ENCODE results near the gene MRO.

The MRO gene

DNA sequence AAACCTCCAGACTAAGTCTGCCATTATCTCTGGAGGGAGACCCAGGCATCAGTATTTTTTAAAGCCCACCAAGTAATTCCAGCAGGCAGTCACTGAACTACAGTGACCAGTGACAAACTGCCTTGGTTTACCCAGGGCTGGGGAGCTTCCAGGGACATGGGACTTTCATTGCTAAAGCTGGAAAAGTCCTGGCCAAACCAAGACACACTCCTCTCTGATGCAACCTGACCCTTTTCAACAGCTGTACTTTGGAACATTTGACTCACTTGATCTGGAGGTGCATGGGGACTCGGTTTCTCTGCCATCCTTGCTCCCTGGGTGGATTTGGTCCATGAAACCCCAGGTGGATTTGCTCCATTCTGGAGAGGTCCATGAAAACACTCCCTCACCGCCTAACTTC lies 7.0 kb downstream of the MRO start:
- ATAC-seq = no peak
- TF ChIP-seq, protein P1, sequence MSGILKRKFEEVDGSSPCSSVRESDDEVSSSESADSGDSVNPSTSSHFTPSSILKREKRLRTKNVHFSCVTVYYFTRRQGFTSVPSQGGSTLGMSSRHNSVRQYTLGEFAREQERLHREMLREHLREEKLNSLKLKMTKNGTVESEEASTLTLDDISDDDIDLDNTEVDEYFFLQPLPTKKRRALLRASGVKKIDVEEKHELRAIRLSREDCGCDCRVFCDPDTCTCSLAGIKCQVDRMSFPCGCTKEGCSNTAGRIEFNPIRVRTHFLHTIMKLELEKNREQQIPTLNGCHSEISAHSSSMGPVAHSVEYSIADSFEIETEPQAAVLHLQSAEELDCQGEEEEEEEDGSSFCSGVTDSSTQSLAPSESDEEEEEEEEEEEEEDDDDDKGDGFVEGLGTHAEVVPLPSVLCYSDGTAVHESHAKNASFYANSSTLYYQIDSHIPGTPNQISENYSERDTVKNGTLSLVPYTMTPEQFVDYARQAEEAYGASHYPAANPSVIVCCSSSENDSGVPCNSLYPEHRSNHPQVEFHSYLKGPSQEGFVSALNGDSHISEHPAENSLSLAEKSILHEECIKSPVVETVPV (CRISPR knock-in tag; IDR thresholded peaks at IDR 0.05) = no peak
- TF ChIP-seq BACH2 (CRISPR knock-in tag; IDR thresholded peaks at IDR 0.05; ENCODE audit: borderline replicate concordance) = no peak
- TF ChIP-seq, protein P2, sequence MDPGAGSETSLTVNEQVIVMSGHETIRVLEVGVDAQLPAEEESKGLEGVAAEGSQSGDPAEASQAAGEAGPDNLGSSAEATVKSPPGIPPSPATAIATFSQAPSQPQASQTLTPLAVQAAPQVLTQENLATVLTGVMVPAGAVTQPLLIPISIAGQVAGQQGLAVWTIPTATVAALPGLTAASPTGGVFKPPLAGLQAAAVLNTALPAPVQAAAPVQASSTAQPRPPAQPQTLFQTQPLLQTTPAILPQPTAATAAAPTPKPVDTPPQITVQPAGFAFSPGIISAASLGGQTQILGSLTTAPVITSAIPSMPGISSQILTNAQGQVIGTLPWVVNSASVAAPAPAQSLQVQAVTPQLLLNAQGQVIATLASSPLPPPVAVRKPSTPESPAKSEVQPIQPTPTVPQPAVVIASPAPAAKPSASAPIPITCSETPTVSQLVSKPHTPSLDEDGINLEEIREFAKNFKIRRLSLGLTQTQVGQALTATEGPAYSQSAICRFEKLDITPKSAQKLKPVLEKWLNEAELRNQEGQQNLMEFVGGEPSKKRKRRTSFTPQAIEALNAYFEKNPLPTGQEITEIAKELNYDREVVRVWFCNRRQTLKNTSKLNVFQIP (CRISPR knock-in tag; IDR thresholded peaks at IDR 0.05; ENCODE audit: borderline replicate concordance, low read depth) = no peak

DNA sequence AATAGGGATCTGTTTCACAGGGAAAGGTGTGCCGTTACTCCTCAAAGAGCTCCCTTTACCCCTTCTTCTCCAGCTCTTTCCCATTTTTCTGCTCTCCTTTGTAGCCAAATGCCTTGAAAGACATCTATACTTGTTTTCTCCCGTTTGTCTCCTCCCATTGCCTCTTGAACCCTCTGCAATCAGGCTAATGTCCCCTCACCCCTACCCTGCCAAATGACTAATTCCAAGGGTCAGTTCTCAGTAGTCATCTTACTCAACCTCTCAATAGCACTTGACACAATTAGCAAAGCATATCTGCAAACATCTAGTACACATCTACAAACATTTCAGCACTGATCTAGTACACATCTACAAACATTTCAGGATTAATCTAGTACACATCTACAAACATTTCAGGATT lies 12.6 kb downstream of the MRO start:
- ATAC-seq = no peak
- TF ChIP-seq SNAI2 (CRISPR knock-in tag; IDR thresholded peaks at IDR 0.05) (no peak), ZFP30 (CRISPR knock-in tag; IDR thresholded peaks at IDR 0.05) (no peak), ZNF8 (CRISPR knock-in tag; IDR thresholded peaks at IDR 0.05) (no peak), ARNTL (CRISPR knock-in tag; IDR thresholded peaks at IDR 0.05; ENCODE audit: borderline replicate concordance, low read depth) (no peak), ESRRG (CRISPR knock-in tag; IDR thresholded peaks at IDR 0.05) (no peak), PPARA (CRISPR knock-in tag; IDR thresholded peaks at IDR 0.05; ENCODE audit: borderline replicate concordance) (no peak), OSR1 (CRISPR knock-in tag; IDR thresholded peaks at IDR 0.05) (no peak), ZNF565 (CRISPR knock-in tag; conservative IDR thresholded peaks at IDR 0.05; ENCODE audit: low read depth) (no peak), ZFP3 (CRISPR knock-in tag; IDR thresholded peaks at IDR 0.05) (no peak), TCF4 (CRISPR knock-in tag; IDR thresholded peaks at IDR 0.05; ENCODE audit: borderline replicate concordance) (no peak)
- TF ChIP-seq, protein P3, sequence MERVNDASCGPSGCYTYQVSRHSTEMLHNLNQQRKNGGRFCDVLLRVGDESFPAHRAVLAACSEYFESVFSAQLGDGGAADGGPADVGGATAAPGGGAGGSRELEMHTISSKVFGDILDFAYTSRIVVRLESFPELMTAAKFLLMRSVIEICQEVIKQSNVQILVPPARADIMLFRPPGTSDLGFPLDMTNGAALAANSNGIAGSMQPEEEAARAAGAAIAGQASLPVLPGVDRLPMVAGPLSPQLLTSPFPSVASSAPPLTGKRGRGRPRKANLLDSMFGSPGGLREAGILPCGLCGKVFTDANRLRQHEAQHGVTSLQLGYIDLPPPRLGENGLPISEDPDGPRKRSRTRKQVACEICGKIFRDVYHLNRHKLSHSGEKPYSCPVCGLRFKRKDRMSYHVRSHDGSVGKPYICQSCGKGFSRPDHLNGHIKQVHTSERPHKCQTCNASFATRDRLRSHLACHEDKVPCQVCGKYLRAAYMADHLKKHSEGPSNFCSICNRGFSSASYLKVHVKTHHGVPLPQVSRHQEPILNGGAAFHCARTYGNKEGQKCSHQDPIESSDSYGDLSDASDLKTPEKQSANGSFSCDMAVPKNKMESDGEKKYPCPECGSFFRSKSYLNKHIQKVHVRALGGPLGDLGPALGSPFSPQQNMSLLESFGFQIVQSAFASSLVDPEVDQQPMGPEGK (CRISPR knock-in tag; IDR thresholded peaks at IDR 0.05; ENCODE audit: borderline replicate concordance) = no peak

DNA sequence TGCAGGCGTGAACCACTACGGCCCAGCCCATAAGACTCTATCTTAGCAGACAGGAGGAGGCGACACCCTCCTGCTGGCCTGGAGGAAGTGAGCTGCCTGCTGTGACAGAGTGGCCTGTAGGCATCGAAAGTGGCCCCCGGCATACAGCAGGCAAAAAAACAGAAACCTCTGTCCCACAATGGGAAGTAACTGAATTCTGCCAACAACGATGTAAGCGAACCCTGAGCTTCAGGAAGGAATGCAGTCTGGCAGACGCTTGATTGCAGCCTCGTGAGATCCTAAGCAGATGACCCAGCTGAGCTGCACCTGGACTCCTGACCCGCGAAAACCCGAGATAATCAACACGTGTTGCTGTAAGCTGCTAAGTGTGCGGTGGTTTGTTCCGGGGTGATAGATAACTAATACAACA lies 13.6 kb downstream of the MRO start:
- TF ChIP-seq ZNF8 (CRISPR knock-in tag; IDR thresholded peaks at IDR 0.05) = no peak
- TF ChIP-seq ESRRG (CRISPR knock-in tag; IDR thresholded peaks at IDR 0.05) = no peak
- TF ChIP-seq TOX (CRISPR knock-in tag; IDR thresholded peaks at IDR 0.05; ENCODE audit: borderline replicate concordance) = no peak
- TF ChIP-seq, protein P4, sequence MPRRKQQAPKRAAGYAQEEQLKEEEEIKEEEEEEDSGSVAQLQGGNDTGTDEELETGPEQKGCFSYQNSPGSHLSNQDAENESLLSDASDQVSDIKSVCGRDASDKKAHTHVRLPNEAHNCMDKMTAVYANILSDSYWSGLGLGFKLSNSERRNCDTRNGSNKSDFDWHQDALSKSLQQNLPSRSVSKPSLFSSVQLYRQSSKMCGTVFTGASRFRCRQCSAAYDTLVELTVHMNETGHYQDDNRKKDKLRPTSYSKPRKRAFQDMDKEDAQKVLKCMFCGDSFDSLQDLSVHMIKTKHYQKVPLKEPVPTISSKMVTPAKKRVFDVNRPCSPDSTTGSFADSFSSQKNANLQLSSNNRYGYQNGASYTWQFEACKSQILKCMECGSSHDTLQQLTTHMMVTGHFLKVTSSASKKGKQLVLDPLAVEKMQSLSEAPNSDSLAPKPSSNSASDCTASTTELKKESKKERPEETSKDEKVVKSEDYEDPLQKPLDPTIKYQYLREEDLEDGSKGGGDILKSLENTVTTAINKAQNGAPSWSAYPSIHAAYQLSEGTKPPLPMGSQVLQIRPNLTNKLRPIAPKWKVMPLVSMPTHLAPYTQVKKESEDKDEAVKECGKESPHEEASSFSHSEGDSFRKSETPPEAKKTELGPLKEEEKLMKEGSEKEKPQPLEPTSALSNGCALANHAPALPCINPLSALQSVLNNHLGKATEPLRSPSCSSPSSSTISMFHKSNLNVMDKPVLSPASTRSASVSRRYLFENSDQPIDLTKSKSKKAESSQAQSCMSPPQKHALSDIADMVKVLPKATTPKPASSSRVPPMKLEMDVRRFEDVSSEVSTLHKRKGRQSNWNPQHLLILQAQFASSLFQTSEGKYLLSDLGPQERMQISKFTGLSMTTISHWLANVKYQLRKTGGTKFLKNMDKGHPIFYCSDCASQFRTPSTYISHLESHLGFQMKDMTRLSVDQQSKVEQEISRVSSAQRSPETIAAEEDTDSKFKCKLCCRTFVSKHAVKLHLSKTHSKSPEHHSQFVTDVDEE (CRISPR knock-in tag; IDR thresholded peaks at IDR 0.05) = no peak
- TF ChIP-seq BACH2 (CRISPR knock-in tag; IDR thresholded peaks at IDR 0.05; ENCODE audit: borderline replicate concordance) = no peak
- no peak for TF ChIP-seq CSDC2 (CRISPR knock-in tag; IDR thresholded peaks at IDR 0.05)
- no peak for TF ChIP-seq RARB (CRISPR knock-in tag; IDR thresholded peaks at IDR 0.05)
- no peak for TF ChIP-seq TCF4 (CRISPR knock-in tag; IDR thresholded peaks at IDR 0.05; ENCODE audit: borderline replicate concordance)
- TF ChIP-seq ZC3H10 (CRISPR knock-in tag; IDR thresholded peaks at IDR 0.05) = no peak
- TF ChIP-seq ZNF70 (CRISPR knock-in tag; IDR thresholded peaks at IDR 0.05) = no peak
- TF ChIP-seq, protein P5, sequence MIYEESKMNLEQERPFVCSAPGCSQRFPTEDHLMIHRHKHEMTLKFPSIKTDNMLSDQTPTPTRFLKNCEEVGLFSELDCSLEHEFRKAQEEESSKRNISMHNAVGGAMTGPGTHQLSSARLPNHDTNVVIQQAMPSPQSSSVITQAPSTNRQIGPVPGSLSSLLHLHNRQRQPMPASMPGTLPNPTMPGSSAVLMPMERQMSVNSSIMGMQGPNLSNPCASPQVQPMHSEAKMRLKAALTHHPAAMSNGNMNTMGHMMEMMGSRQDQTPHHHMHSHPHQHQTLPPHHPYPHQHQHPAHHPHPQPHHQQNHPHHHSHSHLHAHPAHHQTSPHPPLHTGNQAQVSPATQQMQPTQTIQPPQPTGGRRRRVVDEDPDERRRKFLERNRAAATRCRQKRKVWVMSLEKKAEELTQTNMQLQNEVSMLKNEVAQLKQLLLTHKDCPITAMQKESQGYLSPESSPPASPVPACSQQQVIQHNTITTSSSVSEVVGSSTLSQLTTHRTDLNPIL (CRISPR knock-in tag; IDR thresholded peaks at IDR 0.05; ENCODE audit: low read depth) = no peak
- TF ChIP-seq SNAI2 (CRISPR knock-in tag; IDR thresholded peaks at IDR 0.05) = no peak
- TF ChIP-seq, protein P3 (CRISPR knock-in tag; IDR thresholded peaks at IDR 0.05; ENCODE audit: borderline replicate concordance) = no peak
- TF ChIP-seq ZFP3 (CRISPR knock-in tag; IDR thresholded peaks at IDR 0.05) = no peak
- no peak for TF ChIP-seq PPARA (CRISPR knock-in tag; IDR thresholded peaks at IDR 0.05; ENCODE audit: borderline replicate concordance)
- TF ChIP-seq ARNTL (CRISPR knock-in tag; IDR thresholded peaks at IDR 0.05; ENCODE audit: borderline replicate concordance, low read depth) = no peak
- TF ChIP-seq ZFP30 (CRISPR knock-in tag; IDR thresholded peaks at IDR 0.05) = no peak
- no peak for ATAC-seq
